Muscle of arm (tissue), 12 donors: ENCODE results near the gene BUD23. TPM values are rescaled to one million over a fixed set of nuclear protein-coding genes. Genes with fewer than 3 reads are reported as not detected.
"Not testable (repeated sequence)": the region's sequence is repeated elsewhere in the genome, so short reads cannot be mapped to it uniquely, and the experiment has no call there.

ENCODE experiments used
- DNase-seq: peaks from one replicate; pipeline ENCODE4 v3.0.0-alpha.2; 2013
- polyA plus RNA-seq, 12 donors: library from polyadenylated mRNA; unstranded; fragments of 120-200 nt; gene quantifications; one replicate each; pipeline ENCODE4 v1.2.1, GENCODE V29; 2013; ENCODE audit not compliant: insufficient read length in 12 of 12

The BUD23 gene
- polyA plus RNA-seq, 12 donors = 44.7 to 83.4 (median 68.9) TPM; not detected in 1

DNA sequence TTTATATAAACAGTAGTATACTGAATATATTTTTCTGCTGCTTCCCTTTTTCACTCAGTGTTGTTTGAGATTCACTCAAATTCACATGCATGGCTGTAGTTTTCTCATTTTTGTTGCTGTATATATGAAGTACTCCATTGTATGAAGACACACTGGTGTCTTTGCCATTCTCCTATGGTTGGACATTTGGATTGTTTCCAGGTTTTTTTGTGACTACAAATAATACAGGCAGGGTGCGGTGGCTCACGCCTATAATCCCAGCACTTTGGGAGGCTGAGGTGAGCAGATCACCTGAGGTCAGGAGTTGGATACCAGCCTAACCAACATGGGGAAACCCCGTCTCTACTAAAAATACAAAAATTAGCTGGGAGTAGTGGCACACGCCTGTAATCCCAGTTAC, 22.8 kb upstream of the BUD23 start:
- not testable (repeated sequence) for DNase-seq

DNA sequence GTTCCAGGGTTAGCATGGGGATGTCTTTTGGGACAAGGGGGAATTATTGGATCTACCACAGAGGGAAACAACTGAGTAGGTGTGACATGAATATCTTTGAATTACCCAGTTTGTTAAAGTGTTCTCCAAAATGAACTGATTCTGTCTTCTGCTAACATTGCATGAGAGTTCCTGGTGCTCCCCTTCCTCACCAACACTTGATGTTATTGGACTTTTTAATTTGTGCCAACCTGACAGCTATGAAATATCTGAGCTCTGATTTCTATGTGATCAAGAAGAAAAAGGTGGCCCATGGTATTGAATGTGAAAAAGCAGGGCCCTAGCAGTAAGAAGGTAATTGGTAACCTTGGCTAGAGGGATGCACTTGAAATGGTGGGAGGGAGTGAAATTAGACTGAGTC, 20.4 kb upstream of the BUD23 start:
- DNase-seq = no peak

DNA sequence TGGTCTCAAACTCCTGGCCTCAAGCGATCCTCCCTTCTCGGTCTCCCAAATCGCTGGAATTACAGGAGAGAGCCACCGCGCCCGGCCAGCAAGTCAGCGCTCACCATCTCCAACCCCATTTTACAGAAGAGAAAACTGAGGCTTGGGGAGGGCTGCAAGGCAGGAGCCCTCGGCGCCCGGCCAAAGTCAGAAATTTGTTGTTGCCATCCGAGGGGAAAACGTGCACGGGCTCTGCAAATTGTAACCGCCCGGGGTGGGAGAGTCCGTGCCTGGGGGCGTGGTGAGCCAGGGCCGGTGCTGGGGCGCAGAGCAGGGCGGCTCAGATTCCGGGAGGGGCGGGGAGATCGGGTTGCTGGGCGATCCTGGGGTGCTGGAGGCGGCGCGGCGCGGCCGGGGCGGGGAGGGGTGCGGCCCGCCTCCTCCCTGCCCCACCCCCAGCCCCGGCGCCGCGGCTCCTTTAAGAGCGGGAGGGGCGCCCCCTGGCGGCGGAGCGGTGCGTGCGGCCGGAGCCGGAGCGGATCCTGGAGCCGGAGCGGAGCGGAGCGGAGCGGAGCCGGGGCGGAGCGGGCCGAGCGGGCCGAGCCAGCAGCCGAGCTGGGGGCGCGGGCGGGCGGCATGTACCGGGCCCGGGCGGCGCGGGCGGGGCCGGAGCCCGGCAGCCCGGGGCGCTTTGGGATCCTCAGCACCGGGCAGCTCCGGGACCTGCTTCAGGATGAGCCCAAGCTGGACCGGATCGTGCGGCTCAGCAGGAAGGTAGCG, 15.9 kb upstream of the BUD23 start, which contains the start of gene VPS37D:
Gene VPS37D, plus strand, starts transcription at position 488 of the 759 bp plus-strand sequence. Its CDS starts 128 bp downstream, at position 616.
- peak; percentile 90 for DNase-seq

DNA sequence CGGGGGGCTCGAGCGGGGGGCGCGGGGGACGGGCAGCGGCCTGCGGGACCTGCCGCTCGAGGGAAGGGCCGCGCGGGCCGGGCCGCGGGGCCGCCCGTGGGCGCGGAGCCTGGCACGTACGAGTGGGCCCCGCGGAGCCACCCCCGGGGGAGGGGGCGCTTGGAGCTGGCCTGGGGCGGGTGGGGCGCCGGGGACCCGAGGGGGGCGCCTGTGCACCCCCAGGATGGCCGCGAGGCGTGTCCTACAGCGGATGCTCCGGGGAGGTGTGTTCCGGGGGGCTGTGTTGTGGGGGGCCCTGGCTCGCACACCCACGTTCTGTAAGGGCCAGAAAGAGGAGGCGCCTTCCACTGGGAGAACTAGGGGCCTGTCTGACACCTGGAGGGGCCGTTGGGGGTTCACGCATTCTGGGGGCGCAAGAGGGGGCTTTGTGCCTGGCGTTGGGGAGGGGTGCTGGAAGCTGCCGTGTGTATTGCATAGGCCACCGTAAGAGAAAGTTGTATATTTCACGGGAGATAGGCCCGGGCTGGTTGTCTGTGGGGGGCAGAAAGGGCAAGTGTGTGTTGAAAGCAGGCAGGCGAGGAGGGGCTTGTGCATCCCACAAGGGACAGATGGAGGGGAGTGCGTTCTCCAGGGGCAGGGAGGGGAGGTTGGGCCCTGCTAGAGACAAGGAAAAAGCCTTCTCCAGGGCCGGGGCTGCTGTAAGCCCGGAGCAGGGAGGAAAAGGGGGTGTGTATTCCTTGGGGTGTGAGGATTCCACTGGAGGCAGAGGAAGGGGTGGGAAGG, 15.1 kb upstream of the BUD23 start:
- DNase-seq = peak; percentile 17

DNA sequence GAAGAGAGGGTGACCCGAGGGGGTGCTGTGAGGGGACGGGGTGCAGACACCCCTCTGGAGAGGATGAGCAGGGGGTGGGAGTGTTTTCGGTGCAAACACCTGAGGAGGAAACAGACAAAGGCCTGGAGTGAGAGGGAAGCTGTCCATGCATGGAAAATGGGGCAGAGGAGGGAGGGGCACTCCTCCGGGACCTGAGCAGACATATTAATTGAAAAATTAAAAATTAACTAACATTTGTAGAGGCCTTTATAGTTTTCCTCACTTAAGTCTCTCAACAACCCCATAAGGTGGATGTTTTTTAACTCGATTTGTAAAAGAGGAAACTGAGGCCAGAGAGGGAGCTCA, 14.5 kb upstream of the BUD23 start:
- no peak for DNase-seq

DNA sequence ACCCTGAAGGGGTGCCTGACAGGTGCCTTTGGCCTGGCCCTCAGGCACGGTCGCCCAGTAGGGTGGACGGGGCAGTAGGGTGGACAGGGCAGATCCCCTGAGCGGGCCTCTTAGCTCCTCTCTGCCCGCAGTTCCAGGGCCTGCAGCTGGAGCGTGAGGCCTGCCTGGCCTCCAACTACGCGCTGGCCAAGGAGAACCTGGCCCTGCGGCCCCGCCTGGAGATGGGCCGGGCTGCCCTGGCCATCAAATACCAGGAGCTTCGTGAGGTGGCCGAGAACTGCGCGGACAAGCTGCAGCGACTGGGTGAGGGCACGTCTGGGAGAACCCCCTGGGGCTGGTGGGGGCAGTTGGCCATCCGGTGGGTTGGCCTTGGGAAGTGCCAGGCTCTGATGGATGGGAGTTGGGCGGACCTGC, 14.1 kb upstream of the BUD23 start:
- DNase-seq = no peak

DNA sequence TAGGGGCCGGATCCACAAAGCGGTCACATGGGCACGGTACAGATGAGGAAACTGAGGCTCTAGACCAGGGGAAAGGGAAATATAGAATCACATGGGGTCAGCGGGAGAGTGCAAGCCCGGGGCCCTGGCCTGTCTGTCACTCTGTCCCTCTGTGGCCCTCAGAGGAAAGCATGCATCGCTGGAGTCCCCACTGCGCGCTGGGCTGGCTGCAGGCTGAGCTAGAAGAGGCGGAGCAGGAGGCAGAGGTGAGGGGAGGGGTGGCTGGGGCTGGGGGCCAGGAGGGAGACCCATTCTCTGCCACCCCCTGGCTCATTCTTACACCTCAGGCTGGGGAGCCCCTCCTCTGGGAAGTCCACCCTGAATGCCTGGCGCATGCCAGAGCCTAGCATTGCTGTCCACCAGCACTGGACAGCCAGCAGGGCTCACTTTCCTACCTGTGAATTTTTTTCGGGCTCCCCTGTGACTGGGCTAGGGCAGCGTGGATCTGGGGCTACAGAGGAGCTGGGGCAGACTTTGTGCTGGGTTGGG, 13.5 kb upstream of the BUD23 start:
- DNase-seq = no peak

DNA sequence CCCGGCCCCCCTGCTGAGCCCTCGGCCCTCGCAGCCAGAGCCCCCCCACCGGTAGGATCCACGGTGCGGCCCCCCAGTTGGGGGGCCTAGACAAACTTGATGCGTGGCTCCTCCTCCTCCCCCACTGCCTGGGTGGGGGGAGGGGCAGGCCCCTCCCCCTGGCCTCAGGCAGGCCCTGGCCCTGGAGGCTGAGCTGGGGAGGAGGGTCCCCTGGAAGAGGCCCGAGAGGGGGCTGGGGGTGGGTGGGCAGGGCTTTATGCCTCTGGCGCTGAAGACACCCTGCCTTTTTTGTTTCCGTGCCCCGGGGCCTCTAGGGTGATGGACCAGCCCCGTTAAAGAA, 12.1 kb upstream of the BUD23 start:
- DNase-seq = no peak

DNA sequence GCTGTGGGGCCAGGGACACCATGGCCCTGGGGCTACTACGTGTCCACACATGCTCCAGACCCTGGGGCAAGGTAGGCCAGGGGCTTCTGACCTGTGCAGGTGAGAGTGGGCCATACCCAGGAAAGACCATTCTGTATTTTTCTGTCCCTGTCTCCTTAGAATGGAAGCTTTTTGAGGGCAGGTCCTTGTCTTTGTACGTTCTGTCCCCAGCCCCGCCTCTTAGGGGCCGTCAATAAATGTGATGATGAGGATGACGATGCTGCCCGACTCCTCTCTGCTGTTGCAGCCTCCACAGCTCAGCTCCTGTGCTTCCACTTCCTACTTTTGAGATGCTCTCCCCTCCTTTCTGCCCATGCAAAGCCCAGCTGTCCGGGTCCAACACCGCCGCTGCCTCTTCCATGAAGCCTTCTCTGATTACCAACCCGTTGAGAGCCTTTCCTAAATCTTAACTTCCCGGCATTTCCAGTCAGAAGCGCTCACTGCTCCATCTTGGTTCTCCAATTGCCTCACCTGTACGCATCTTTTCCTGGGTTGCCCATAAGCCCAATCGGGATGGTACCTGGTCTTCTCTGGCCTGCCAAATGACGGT, 11.4 kb upstream of the BUD23 start:
- DNase-seq = no peak

DNA sequence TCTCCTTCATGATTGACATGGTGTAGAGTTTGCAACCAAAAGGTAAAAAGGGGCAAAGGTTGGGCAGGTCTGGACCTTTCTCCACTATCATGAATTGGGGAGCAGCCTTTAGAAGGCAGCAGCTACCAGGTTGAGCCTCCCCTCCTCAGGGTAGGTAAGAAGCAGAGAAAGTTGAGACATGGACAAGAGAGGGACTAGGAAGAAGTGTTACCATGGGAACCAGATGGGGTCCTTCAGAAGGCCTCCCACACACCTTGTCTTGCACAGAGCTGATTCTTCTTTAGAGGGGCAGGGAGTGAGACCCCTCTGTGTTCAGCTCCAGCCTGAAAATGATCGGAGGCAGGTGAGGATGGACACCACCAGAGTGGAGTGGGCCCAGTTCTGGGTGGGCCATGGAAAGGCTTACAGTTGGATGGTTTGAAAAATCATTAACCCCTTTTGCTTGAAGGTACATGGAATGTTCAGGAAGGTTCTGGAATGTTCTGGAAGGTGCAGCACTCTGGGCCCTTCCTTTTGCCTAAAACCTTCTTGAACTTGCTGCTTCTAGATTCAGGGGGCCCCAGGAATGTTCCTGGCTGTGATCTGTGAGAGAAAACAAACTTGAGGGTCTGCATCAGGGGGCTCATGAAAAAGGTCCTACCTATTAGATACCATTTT, 8.8 kb upstream of the BUD23 start:
- no peak for DNase-seq

DNA sequence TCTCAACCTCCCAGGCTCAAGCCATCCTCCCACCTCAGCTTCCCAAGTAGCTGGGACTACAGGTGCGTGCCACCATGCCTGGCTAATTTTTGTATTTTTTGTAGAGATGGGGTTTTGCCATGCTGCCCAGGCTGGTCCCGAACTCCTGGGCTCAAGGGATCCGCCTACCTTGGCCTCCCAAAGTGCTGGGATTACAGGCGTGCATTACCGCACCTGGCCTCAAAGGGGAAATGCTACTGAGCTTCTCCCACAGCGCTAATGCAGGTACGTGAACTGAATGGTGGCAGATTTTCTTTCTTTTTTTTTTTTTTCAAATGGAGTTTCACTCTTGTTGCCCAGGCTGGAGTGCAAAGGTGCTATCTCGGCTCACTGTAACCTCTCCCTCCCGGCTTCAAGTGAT, 7.3 kb upstream of the BUD23 start:
- not testable (repeated sequence) for DNase-seq

DNA sequence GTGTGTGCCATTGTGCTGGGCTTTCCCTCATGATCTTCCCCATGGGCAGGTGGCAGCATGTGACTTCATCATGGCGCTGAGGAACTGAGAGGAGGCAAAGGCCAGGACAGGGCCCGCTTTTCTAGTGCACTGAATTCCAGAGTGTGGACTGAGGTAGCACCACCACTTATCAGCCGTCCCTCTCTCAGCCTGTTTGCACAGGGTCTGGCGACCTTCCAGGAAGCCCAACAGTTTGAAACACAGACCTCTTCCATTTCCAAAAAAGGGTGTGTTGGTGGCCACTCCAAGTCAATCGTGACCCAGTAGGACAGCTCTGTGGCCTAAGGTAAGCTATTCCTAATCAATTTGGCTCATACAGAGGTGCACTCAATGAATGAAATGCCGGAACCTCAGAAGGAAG, 4.5 kb upstream of the BUD23 start:
- no peak for DNase-seq

DNA sequence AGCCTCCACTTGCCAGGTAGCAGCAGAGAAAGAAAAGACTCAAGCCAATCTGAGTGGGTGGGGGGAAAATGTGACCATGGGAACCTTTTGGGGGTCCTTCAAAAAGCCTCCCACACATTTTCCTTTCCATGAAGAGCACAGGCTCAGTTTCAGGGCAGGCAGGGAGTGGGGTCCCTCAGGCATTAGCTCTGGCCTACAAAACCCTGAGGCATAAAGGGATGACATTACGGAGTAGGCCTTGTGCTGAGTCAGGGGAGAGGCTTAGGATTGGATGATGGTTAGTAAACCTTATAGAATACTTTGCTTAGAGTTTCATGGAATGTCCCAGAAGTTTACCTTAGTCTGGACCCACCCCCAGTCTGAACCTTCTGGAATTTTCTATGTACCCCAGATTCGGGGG, 3.7 kb upstream of the BUD23 start:
- no peak for DNase-seq

DNA sequence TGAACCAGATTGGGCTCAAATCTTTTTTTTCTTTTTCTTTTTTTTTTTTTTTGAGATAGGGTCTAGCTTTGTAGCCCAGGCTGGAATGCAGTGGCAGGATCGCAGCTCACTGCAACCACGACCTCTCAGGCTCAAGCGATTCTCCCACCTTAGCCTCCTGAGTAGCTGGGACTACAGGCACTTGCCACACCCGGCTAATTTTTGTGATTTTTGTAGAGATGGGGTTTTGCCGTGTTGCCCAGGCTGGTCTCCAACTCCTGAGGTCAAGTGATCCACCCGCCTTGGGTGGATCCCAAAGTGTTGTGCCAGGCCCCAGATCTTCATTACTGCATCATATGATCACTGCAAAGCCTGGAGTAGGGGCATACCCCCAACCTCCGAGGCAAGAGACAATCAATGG, 2.9 kb upstream of the BUD23 start:
- no peak for DNase-seq

DNA sequence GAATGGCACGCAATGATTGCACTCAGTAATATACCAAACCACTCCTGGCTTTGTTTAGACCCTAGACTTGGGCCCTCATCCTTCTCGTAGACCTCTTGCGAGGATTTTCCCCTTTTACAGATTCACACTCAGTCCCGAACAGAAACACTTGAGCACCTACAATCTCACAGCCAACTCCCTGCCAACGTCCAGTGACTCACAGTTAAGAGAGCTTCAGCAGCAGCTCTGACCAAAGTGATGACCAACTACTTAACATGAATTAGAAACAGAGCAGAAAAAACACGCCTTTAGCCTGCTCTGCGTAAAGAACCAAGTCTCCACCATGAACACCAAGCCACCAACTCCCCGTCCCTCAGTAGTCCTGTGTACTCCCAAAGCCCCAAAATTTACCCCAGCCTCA, 2.4 kb upstream of the BUD23 start:
- DNase-seq = no peak

DNA sequence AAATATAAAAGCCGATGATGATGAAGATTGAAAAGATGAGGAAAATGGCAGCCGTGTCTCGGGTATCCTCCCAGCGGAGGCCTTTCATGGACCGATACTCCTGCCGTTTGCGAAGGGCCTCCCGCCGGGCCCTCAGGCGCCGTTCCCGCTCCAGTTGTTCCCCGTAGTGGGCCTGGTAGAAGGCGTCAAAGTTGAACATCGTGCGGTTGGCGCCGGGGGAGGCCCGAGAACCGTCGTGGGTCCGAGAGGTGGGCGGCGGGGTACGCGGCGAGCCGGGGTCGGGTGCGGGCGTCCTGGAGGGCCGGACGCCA, 697 bp upstream of the BUD23 start:
- no peak for DNase-seq

DNA sequence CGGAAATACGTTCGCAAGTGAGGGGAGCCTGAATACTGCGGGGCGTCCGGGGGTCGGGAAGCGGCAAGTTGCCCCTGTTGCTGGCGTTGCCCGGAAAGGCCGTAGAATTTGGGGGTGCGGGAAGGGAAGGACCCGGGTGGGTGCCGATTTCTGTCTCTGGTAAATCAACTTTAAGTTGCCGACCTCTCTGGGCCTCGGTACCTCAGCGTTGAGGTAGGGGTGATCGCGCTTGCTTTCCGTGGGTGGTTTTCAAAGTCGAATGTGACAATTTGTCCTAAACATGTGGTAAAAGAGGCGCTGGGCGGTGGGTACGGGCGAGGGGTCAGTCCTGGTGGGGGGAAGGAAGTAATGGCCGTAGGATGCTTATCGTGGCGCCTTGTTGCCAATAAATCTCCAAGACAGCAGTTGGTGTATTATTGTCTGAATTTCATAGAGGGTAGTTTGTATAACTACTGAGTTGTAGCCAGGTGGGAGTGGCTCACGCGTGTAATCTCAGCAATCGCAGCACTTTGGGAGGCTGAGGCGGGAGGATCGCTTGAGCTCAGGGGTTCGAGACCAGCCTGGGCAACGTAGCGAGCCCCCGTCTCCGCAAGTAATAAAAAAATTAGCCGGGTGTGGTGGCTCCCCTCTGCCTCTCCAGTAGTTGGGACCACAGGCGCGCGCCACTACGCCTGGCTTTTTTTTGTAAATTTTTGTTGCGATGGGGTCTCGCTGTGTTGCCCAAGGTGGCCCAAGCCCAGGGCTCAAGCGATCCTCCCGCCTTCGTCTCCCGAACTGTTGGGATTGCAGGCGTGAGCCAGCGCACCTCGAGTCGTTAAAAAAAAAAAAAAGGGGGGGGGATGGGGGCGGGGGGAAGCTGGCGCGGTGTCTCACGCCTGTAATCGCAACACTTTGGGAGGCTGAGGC, 644 bp downstream of the BUD23 start:
- no peak for DNase-seq

DNA sequence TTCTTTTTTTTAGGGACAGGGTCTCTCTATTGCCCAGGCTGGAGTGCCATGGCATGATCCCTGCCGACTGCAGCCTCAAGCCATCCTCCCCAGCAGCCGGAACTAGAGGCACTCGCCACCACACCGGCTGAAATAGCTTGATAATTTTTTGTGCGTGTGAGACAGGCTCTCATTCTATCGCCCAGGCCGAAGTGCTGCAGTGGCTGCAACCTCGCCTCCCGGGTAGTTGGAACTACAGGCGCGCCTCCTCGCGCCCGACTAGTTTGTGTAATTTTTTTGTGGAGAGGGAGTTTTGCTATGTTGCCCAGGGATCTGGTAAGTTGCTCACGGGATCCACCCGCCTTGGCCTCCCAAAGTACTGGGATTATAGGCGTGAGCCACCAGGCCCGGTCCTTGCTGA, 1.9 kb downstream of the BUD23 start:
- no peak for DNase-seq

DNA sequence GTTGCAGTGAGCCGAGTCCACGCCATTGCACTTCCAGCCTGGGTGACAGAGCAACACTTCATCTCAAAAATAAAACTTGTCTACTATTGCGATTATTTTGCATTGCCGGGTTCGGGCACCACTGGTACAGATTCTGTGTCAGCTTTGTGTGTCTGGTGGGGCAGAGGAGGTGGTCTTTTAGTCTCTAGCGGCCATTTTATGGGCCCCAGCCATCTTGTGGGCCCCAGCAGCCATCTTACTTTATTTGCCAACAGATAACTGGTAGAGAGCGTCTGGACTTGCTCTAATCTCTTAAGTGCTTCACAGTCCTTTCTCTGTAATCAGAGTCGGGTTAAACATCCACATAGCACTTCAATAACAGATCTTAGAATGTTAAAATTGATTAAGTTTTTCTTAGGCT, 4.9 kb downstream of the BUD23 start:
- DNase-seq = no peak

DNA sequence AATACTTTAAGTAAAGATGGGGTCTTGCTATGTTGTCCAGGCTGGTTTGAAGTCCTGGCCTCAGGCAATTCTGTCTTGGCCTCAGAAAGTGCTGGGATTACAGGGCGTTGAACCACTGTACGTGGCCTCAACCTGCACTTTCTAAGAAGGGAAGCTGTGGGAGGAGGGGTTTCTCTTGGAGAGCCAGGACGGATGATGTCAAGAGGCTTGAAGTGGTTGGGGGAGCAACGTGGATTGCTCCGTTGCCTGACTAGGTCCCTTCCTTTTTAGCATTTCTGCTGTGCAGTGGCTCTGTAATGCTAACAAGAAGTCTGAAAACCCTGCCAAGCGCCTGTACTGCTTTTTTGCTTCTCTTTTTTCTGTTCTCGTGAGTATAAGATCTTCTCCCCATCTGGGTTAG, 7.2 kb downstream of the BUD23 start:
- DNase-seq = no peak

DNA sequence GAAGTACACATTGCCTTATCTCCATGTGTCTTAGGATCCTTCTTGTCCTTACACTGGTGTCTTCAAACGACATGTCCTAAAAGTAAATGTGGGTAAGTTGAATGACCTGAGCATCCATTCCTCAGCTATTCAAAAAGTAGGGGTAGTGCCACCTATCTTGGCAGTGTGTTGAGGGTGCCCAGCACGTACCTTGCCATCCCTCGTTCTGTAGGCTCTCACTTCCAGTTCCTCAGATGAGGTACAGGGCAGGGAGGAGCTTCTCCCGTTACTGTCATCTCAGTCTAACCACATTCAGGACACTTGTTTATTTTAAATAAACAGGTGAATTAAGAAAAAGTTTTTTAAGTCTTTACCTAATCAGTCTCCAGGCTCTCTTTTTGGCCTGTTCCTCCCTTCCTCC, 13.0 kb downstream of the BUD23 start:
- no peak for DNase-seq

DNA sequence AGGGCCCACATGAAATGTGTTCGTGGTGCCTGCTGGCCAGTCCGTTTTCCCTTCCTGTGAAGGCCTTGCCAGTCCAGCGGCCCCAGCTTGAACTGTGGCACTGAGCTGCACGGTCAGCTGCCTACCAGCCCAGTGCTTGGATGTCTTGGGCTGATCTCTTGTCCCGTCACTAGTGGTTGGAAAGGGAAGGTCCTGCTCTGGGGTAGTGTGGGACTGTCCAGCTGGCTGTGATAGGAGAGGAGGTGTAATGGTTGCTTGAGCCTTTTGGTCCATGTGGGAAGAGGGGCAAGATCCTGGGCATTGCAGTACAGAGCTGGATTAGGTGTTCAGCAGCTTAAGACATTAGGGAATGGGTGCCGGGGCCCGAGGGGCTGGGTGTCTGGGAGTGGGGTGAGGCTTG, 15.0 kb downstream of the BUD23 start:
- DNase-seq = no peak
